ENCODE results near the gene CGREF1.
"Not testable (repeated sequence)": the region's sequence is repeated elsewhere in the genome, so short reads cannot be mapped to it uniquely, and the experiment has no call there.

CGREF1 gene

GRCh38 chr2:27110603-27111352, 8.2 kb downstream of the CGREF1 start:
- not testable (repeated sequence) for DNase-seq

GRCh38 chr2:27109083-27109482, 9.8 kb downstream of the CGREF1 start:
- no peak for DNase-seq

- DNase-seq = no peak
These were observed 10.7 kb downstream of the CGREF1 start for GRCh38 chr2:27108221-27108620.

GRCh38 chr2:27105981-27106380, 12.9 kb downstream of the CGREF1 start:
- no peak for DNase-seq

- no peak for DNase-seq
These were observed 16.6 kb downstream of the CGREF1 start for GRCh38 chr2:27102329-27102728.

- DNase-seq = no peak
These were observed 18.9 kb downstream of the CGREF1 start for GRCh38 chr2:27100036-27100435.

- no peak for DNase-seq
These were observed 19.5 kb downstream of the CGREF1 start for GRCh38 chr2:27099334-27099955.

GRCh38 chr2:27097341-27097740, 21.6 kb downstream of the CGREF1 start:
- DNase-seq = no peak

GRCh38 chr2:27096748-27097297, 22.1 kb downstream of the CGREF1 start:
- DNase-seq = peak in 1 of 2 donors; percentile 15

GRCh38 chr2:27095745-27096651, 22.9 kb downstream of the CGREF1 start:
- peak; percentile 53 to 58 for DNase-seq

- DNase-seq = no peak
These were observed 23.5 kb downstream of the CGREF1 start for GRCh38 chr2:27095427-27095744.

GRCh38 chr2:27094353-27094984, 24.5 kb downstream of the CGREF1 start:
- DNase-seq = no peak

GRCh38 chr2:27093430-27094352, 25.2 kb downstream of the CGREF1 start:
- no peak for DNase-seq

- DNase-seq = no peak
These were observed 26.1 kb downstream of the CGREF1 start for GRCh38 chr2:27092696-27093429.

- no peak for DNase-seq
These were observed 26.9 kb downstream of the CGREF1 start for GRCh38 chr2:27091746-27092695.

GRCh38 chr2:27089111-27089954, 29.6 kb downstream of the CGREF1 start:
- DNase-seq = no peak

- no peak for DNase-seq
These were observed 30.3 kb downstream of the CGREF1 start for GRCh38 chr2:27088634-27089033.

- DNase-seq = no peak
These were observed 31.0 kb downstream of the CGREF1 start for GRCh38 chr2:27087823-27088410.

Data from CD4-positive, alpha-beta T cell treated with Interleukin-1 beta for 1 hour (primary cell).